ENCODE results near the gene HMGCS1.
A peak's percentile ranks its signal among the peaks of the same experiment; 100 is the strongest.

The HMGCS1 gene

GRCh38 chr5:43304525-43304924, 8.7 kb downstream of the HMGCS1 start:
- TF ChIP-seq CTCF (IDR thresholded peaks at IDR 0.05) (no peak), ZFX (IDR thresholded peaks at IDR 0.05; ENCODE audit: borderline replicate concordance) (no peak)
- 0 out of 2 replicates have a peak overlapping the region, but pooled peaks have one; percentile 5 for H3K27ac ChIP-seq

GRCh38 chr5:43303242-43303641, 10.0 kb downstream of the HMGCS1 start:
- no peak overlapping the region for H3K27ac ChIP-seq
- TF ChIP-seq CTCF (IDR thresholded peaks at IDR 0.05) (no peak), ZFX (IDR thresholded peaks at IDR 0.05; ENCODE audit: borderline replicate concordance) (no peak)

GRCh38 chr5:43302481-43302880, 10.7 kb downstream of the HMGCS1 start:
- 0 out of 2 replicates have a peak overlapping the region, but pooled peaks have one; percentile 3 for H3K27ac ChIP-seq
- no peak for TF ChIP-seq ZFX (IDR thresholded peaks at IDR 0.05; ENCODE audit: borderline replicate concordance)
- no peak for TF ChIP-seq CTCF (IDR thresholded peaks at IDR 0.05)

- no peak for TF ChIP-seq ZFX (IDR thresholded peaks at IDR 0.05; ENCODE audit: borderline replicate concordance)
- no peak for TF ChIP-seq CTCF (IDR thresholded peaks at IDR 0.05)
- 0 out of 2 replicates have a peak overlapping the region, but pooled peaks have one; percentile 3 for H3K27ac ChIP-seq
Observed at GRCh38 chr5:43301653-43302091, 11.5 kb downstream of the HMGCS1 start.

- H3K27ac ChIP-seq: 0 out of 2 replicates have a peak overlapping the region, but pooled peaks have one; percentile 0
- TF ChIP-seq ZFX (IDR thresholded peaks at IDR 0.05; ENCODE audit: borderline replicate concordance): no peak
- TF ChIP-seq CTCF (IDR thresholded peaks at IDR 0.05): no peak
Observed at GRCh38 chr5:43300112-43300511, 13.1 kb downstream of the HMGCS1 start.

GRCh38 chr5:43298443-43298842, 14.8 kb downstream of the HMGCS1 start:
- no peak overlapping the region for H3K27ac ChIP-seq
- TF ChIP-seq CTCF (IDR thresholded peaks at IDR 0.05): no peak
- TF ChIP-seq ZFX (IDR thresholded peaks at IDR 0.05; ENCODE audit: borderline replicate concordance): no peak

- no peak overlapping the region for H3K27ac ChIP-seq
- TF ChIP-seq CTCF (IDR thresholded peaks at IDR 0.05) (no peak), ZFX (IDR thresholded peaks at IDR 0.05; ENCODE audit: borderline replicate concordance) (no peak)
Observed at GRCh38 chr5:43296835-43297234, 16.4 kb downstream of the HMGCS1 start.

Data from 22Rv1 (cell line).